SU-DHL-6 (cell line): ENCODE results near the gene MAPKAPK2.

ENCODE experiments used
- CTCF ChIP-seq: fragments of 200-600 bp; sonication (generic); IDR thresholded peaks from one replicate; pipeline ENCODE4 v1.5.1; 2017; ENCODE audit warnings: antibody characterized with exemption, mild to moderate bottlenecking, low read length, moderate library complexity; ENCODE audit not compliant: insufficient read depth, poor library complexity, severe bottlenecking
- EZH2phosphoT487 ChIP-seq: fragments of 200-600 bp; sonication (generic), shearing (Covaris generic); conservative IDR thresholded peaks from 2 replicates; pipeline ENCODE4 v1.6.1; 2018; ENCODE audit warnings: mild to moderate bottlenecking, antibody characterized with exemption, low read length, moderate library complexity, mixed read lengths

GRCh38 chr1:206710460-206710823 is 25.7 kb downstream of the MAPKAPK2 start:
- TF ChIP-seq CTCF (no peak), EZH2phosphoT487 (no peak)
